Kidney epithelial cell (primary cell): Measurements from ENCODE around the gene IL24. TPM values are rescaled to one million over a fixed set of nuclear protein-coding genes. Genes with fewer than 3 reads are reported as not detected.

Experiments
- DNase-seq: peaks from one replicate; pipeline ENCODE4 v3.0.0-alpha.2; 2010; ENCODE audit warnings: low read depth
- H3K27me3 ChIP-seq: 2 replicates; pipeline ENCODE4 v1.6.0; 2011; ENCODE audit warnings: low read length; ENCODE audit not compliant: control insufficient read depth, insufficient read depth
- H3K36me3 ChIP-seq: 2 replicates; pipeline ENCODE4 v1.5.1; 2011; ENCODE audit warnings: low read length; ENCODE audit not compliant: control insufficient read depth, insufficient read depth
- H3K4me3 ChIP-seq: 2 replicates; pipeline ENCODE4 v1.5.1; 2011; ENCODE audit warnings: low read depth, mild to moderate bottlenecking, control low read depth, low read length
- total RNA-seq: library from RNA; depleted of rRNA; stranded (reverse); fragments of >200 nt; gene quantifications from 2 replicates; pipeline ENCODE4 v1.2.3, GENCODE V29; 2015
- TF ChIP-seq, protein P1 (sequence below): IDR thresholded peaks from 2 replicates; pipeline ENCODE4 v1.5.1; 2011; ENCODE audit warnings: mild to moderate bottlenecking, moderate library complexity, low read length, control low read depth, inconsistent platforms; ENCODE audit not compliant: insufficient read depth, poor library complexity, severe bottlenecking

IL24 gene
- total RNA-seq, 1 donor from 2014 or later: 0.38 TPM

DNA sequence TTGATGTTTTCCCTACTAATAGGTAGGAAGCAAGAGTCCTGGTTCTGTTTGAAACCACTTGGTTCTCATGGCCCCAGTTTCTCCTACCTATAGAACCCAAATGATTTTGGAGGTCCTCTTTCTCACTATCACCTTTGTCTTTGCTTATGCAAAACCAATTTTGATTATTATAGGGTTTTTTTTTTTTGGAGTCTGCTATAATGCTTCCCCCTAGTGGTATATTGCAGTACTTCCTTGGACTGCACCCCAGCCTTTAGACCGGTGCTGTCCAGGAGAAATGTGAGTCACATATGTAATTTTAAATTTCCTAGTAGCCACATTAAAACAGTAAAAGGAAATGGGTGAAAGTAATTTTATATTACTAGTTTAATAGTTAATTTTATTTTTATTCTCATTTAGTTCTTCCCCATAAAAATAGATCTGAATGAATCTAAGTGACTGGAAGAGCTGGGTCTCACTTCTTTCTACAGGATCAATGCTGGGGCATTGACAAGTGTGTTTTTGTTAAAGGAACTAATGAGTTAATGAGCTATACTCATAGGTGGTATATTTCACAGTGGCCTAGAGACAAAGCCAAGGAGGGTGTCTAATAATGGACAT, 13.9 kb downstream of the IL24 start:
- TF ChIP-seq, protein P1, sequence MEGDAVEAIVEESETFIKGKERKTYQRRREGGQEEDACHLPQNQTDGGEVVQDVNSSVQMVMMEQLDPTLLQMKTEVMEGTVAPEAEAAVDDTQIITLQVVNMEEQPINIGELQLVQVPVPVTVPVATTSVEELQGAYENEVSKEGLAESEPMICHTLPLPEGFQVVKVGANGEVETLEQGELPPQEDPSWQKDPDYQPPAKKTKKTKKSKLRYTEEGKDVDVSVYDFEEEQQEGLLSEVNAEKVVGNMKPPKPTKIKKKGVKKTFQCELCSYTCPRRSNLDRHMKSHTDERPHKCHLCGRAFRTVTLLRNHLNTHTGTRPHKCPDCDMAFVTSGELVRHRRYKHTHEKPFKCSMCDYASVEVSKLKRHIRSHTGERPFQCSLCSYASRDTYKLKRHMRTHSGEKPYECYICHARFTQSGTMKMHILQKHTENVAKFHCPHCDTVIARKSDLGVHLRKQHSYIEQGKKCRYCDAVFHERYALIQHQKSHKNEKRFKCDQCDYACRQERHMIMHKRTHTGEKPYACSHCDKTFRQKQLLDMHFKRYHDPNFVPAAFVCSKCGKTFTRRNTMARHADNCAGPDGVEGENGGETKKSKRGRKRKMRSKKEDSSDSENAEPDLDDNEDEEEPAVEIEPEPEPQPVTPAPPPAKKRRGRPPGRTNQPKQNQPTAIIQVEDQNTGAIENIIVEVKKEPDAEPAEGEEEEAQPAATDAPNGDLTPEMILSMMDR: peak; percentile 76
- H3K27me3 ChIP-seq: peaks cover 2% of the 10 kb centered on the region
- H3K4me3 ChIP-seq: no peak overlapping the region
- no peak for DNase-seq
- no peaks in the 10 kb centered on the region for H3K36me3 ChIP-seq

DNA sequence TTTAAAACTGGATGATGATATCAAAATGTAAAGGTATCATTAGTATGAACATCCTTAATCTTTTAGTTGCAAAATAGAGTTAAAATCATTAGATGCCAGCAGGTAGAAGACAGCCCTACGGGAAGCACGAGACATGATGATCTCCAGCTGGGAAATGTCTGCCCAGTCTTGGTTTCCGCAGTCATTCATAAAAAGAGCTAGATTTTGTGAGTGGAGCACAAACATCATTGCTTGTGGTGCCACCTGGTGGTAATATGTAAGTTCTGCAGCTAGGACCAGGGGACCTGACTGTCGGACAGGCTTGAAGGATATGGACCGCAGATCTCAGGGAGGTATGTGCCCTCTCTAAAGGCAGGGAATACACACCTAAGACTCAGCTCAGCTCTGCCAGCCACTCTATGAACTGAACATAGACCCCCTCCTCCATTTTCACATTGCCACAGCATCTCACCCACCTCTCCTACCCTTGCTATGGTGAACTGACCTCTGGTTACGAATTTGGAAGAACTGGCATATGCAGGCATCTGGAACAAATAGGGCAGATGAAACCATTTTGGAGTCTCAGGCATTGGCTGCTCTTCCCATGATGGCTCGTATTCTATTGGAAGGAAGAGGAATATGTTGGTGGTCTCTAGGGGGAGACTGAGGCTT, 15.3 kb downstream of the IL24 start:
- TF ChIP-seq, protein P1: peak; percentile 72
- Histone ChIP-seq H3K4me3 (no peak overlapping the region), H3K36me3 (no peaks in the 10 kb centered on the region), H3K27me3 (peaks cover 2% of the 10 kb centered on the region)
- DNase-seq: no peak

DNA sequence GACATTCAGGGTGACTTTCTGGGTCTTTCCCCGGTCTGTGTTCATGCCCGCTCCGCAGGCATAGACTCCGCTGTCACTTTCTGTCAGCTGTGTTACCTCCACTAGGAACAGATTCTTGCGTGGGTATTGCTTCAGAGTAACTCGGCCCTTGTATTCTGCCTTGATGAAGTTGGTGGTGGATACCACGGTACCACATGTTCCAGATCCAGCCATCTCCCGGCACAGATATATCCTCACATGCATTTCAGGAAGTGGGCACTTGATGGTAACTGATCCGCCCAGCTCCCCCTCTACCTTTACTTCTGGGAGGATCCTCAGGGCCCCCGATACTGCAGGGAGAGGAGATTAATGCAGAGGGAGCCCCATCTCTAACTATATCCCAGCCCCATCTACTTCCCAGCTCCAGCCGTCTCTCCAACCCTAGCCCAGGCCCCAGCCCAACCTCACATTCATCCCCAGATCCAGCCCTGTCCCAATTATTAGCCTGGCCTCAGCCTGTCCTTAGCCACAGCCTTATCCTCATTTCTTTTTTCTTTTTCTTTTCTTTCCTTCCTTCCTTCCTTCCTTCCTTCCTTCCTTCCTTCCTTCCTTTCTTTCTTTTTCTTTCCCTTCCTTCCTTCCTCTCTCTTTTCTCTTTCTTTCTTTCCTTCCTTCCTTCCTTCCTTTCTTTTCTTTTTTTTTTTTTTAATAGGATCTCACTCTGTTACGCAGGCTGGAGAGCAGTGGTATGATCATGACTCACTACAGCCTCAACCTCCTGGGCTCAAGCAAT, 16.7 kb downstream of the IL24 start:
- Histone ChIP-seq H3K27me3 (peaks cover 2% of the 10 kb centered on the region), H3K36me3 (no peaks in the 10 kb centered on the region), H3K4me3 (no peak overlapping the region)
- no peak for DNase-seq
- TF ChIP-seq, protein P1: no peak

DNA sequence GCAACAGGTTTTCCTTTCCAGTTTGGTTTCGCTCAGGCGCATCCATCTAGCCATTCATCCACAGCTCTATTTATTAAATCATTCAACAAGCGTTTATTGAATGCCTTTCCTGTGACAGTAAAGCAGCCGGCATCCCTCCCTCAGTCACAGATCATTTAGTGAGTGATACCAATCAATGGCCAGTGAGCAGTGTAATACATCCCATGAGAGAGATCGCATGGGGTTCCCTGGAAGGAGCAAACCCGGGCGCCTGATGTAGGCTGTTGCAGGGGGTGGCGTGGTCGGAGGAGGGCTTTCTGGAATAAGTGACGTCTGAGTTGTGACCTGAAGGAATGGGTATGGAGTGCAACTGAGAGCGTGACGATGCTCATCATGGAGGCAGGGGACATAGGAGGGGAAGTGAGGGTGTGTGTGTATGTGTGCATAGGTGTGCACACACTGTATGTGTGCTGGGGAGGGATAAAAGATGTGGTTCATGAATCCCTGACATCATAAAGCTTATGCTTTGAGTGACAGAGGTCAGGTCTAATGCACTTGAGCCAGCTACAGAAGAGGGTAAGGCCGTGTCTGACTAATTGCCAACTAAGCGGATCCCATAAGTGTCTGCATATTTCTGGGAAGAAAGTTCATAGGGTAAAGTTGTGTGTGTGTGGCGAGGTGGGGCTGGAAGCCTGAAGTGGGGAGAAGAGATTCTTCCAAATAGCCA, 17.9 kb downstream of the IL24 start:
- H3K4me3 ChIP-seq: no peak overlapping the region
- DNase-seq: no peak
- no peaks in the 10 kb centered on the region for H3K36me3 ChIP-seq
- H3K27me3 ChIP-seq: no peaks in the 10 kb centered on the region
- TF ChIP-seq, protein P1: no peak

DNA sequence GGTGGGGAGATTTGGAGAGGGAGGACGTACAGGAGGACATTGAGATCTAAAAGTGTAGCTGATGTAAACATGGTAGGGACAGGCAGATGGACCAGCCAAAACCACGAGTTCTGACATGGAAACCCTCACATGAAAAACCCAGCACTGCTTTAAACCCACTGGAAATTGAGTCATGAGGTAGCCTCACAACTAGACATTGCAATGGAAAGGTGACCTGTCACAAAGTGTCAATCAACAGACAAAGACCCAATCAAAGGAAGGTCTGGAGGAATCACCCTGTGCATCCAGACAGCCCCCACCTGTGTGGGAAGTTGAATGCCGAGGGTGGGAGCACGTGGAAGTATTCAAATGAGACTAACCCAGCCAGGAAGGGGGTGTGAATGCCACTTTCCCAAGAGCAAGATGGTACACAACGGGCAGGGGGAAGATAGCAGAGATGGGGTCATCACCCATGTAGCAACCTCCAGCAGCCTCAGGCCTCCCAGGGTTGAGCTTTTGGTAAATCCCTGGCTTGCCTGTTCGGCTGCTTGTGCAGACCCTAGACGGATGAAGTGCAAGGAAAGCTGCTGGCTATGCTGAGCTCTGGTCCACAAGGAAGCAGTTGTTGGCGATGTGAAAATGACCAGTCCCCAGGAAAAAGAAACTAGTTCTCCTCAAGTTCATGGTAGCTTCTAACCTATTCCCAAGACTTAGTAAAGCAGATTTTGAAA, 18.9 kb downstream of the IL24 start:
- TF ChIP-seq, protein P1: no peak

More for the DNA sequence above, 18.9 kb downstream of the IL24 start:
- Histone ChIP-seq H3K4me3 (no peak overlapping the region), H3K27me3 (no peaks in the 10 kb centered on the region), H3K36me3 (no peaks in the 10 kb centered on the region)
- DNase-seq: no peak
